Measurements from ENCODE around the gene TADA1. TPM values are rescaled to one million over a fixed set of nuclear protein-coding genes. Genes with fewer than 3 reads are reported as not detected.

Gene TADA1
- polyA plus RNA-seq, 1 of the 3 experiments (the other 2 are of a cell fraction), result 9.3 TPM

GRCh38 chr1:166884971-166885370 lies 8.9 kb upstream of the TADA1 start:
- ChIA-PET CTCF (interaction anchor here (1.1 to 2.5 kb wide), 3 partner anchors 25 to 174 kb away, joined by 3 to 7 read pairs (median 4); no protein-coding TSS in a partner anchor), POLR2A (no interaction called here)
- Histone ChIP-seq H3K27me3 (ENCODE audit: insufficient read depth) (peaks cover 8% of the 10 kb centered on the region; the same call in 1 of the 2 replicates), H3F3A (replicated peaks; ENCODE audit: insufficient read depth) (no peaks in the 10 kb centered on the region), H3K27ac (ENCODE audit: low read depth in 2 of 2, low read length in 1 of 2) (no peak overlapping the region), H3K9ac (no peak overlapping the region), H3K4me3 (ENCODE audit: low read depth in 2 of 2, low read length in 1 of 2) (no peak overlapping the region), H3K4me2 (no peak overlapping the region), H3K9me3 (no peaks in the 10 kb centered on the region), H3K36me3 (replicated peaks in 1 of 2; ENCODE audit: control insufficient read depth in 1 of 2, insufficient read depth in 2 of 2, low read length in 1 of 2) (no peaks in the 10 kb centered on the region), H4K20me1 (ENCODE audit: insufficient read depth) (no peaks in the 10 kb centered on the region), H2AFZ (ENCODE audit: low read depth) (no peak overlapping the region), H3K4me1 (ENCODE audit: control insufficient read depth in 1 of 2, insufficient read depth in 2 of 2, low read depth in 1 of 2, low read length in 1 of 2) (no peaks in the 10 kb centered on the region; a peak in 1 of 4 replicates), H3K79me2 (ENCODE audit: insufficient read depth) (no peaks in the 10 kb centered on the region), H3K9me2 (no peaks in the 10 kb centered on the region)
- DNase-seq, result no peak
- 85% methylated on average over 3 of the region's 3 CpGs for WGBS (ENCODE audit: low lambda C conversion rate)
- TF ChIP-seq TAF1 (IDR thresholded peaks at IDR 0.05; ENCODE audit: borderline replicate concordance, low read depth, low read length) (no peak), CTCF (IDR thresholded peaks at IDR 0.05) (no peak), NRF1 (IDR thresholded peaks at IDR 0.05; ENCODE audit: low read depth, low read length) (no peak), RXRA (IDR thresholded peaks at IDR 0.05; ENCODE audit: borderline replicate concordance, low read depth) (no peak), TEAD4 (IDR thresholded peaks at IDR 0.05; ENCODE audit: borderline replicate concordance, insufficient read depth) (no peak), RCOR1 (IDR thresholded peaks at IDR 0.05; ENCODE audit: low read length) (no peak), SIN3A (IDR thresholded peaks at IDR 0.05; ENCODE audit: borderline replicate concordance, low read depth, low read length) (no peak), FOSL2 (IDR thresholded peaks at IDR 0.05; ENCODE audit: borderline replicate concordance, low read depth) (no peak)

GRCh38 chr1:166884040-166884642 lies 8.1 kb upstream of the TADA1 start:
- 43% methylated on average over 36 of the region's 44 CpGs for WGBS (ENCODE audit: low lambda C conversion rate)
- ChIA-PET POLR2A (no interaction called here), CTCF (interaction anchor here (1.0 to 2.5 kb wide), 8 partner anchors 19 to 175 kb away, joined by 3 to 7 read pairs (median 3); no protein-coding TSS in a partner anchor)
- Histone ChIP-seq H3K4me3 (ENCODE audit: low read depth in 2 of 2, low read length in 1 of 2) (no peak overlapping the region), H3K27ac (ENCODE audit: low read depth in 2 of 2, low read length in 1 of 2) (no peak overlapping the region), H3K36me3 (replicated peaks in 1 of 2; ENCODE audit: control insufficient read depth in 1 of 2, insufficient read depth in 2 of 2, low read length in 1 of 2) (no peaks in the 10 kb centered on the region), H3F3A (replicated peaks; ENCODE audit: insufficient read depth) (no peaks in the 10 kb centered on the region), H4K20me1 (ENCODE audit: insufficient read depth) (no peaks in the 10 kb centered on the region), H3K9me2 (no peaks in the 10 kb centered on the region), H3K9me3 (no peaks in the 10 kb centered on the region), H3K4me2 (no peak overlapping the region), H3K27me3 (ENCODE audit: insufficient read depth) (peaks cover 8% of the 10 kb centered on the region; the same call in 1 of the 2 replicates), H3K9ac (no peak overlapping the region), H3K4me1 (ENCODE audit: control insufficient read depth in 1 of 2, insufficient read depth in 2 of 2, low read depth in 1 of 2, low read length in 1 of 2) (no peaks in the 10 kb centered on the region; a peak in 1 of 4 replicates), H2AFZ (ENCODE audit: low read depth) (no peak overlapping the region), H3K79me2 (ENCODE audit: insufficient read depth) (no peaks in the 10 kb centered on the region)
- peak; percentile 45 for TF ChIP-seq CTCF (IDR thresholded peaks at IDR 0.05)
- no peak for TF ChIP-seq CHD2 (IDR thresholded peaks at IDR 0.05; ENCODE audit: low read length, partially characterized antibody)
- TF ChIP-seq RAD21 (IDR thresholded peaks at IDR 0.05; ENCODE audit: low read length), result peak; percentile 45
- DNase-seq, result peak; percentile 62

Data from SK-N-SH (cell line).